GM21381 (cell line): ENCODE data around the gene LRRFIP1.

ENCODE experiments used
- ATAC-seq: cut with Tn5 transposase; IDR thresholded peaks from one replicate; pipeline ENCODE4 v1.9.1; 2021; ENCODE audit warnings: mild to moderate bottlenecking, moderate library complexity; ENCODE audit not compliant: unreplicated experiment

Gene LRRFIP1

DNA sequence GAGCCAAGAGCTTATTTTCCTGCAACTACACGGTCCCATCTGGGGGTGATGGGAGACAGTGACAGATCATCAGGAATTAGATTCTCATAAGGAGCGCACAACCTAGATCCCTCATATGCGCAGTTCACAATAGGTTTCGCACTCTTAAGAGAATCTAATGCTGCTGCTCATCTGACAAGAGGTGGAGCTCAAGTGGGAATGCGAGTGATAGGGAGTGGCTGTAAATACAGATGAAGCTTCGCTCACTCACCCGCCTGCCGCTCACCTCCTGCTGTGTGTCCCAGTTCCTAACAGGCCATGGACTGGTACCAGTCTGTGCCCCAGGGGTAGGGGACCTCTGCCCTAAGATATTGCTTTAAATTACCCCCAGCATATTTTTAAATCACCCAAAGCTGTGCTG is 10.8 kb downstream of the LRRFIP1 start:
- ATAC-seq = no peak

DNA sequence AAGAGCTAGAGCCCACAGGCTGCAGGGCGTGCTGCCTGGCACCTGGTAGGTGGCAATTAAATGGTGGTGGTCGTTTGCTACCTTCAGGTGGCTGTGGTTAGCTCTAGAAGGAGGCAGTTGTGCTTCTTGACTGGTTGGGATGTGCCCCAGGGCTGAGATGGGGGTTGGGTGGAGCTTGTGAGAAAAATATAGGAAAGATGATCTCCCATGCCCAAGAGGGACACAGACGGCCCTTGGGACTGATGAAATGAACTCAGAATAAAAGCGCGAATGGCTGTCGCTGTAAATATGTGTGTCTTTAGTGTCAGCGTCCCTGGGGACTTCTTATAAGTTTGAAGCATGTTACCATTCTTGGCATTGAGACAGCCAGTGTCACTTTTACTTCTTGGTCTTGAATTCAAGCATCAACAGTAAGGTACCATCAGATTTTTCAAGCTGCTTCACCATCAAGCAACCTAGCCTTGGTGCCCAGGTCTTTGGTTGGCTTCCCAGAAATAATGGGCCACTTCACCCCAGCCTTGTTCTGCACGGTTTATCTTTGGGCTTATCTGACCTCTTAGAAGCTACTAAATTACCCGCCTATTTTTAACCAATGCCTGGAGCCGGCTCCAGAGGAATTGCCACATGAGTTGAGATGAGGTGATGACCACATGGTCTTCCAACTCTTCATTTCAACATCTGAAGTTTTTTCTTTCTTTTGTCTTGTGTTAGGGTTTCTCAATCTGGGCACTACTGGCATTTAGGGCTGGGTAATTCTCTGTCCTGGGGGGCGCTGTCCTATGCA is 11.9 kb downstream of the LRRFIP1 start:
- ATAC-seq = no peak

DNA sequence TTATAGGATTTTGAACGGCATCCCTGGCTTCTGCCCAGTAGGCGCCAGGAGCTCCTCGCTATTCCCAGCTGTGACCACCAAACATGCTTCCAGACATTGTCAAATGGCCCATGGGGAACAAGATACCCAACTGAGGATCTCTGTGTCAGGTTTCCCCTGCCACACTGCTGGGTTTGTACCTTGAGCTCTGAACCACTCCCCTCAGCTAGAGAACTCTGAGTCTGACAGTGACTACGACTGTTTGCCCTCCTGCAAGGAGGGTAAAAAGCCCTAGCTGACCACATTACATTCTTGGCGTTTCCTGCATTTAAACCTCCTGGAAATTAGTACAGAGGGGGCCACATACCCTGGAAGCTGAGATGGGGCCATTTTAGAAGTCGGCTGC is 12.4 kb downstream of the LRRFIP1 start:
- no peak for ATAC-seq

DNA sequence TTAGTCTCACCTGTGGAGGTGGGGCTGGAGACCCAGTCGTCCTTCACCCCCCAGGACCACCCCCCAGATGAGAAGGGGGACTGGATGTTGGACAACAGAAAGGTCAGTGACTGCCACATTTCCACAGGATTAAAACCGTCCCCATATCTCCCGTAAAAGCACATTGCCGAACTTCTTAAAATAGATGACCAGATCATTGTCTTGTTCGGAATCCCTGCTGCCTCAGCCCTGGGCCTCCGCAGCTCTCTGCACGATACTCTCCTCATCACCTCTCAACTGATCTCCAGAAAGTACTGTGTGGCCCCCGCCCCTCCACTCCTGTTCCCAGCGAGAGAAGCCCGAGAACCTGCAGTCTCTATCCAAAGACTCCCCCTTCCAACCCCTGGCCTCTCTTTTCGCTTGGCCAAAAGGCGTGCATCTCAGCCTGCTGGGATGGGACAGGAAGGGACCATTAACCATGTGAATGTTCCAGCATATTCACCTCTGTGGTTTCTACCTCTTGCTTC is 13.2 kb downstream of the LRRFIP1 start:
- ATAC-seq = no peak

DNA sequence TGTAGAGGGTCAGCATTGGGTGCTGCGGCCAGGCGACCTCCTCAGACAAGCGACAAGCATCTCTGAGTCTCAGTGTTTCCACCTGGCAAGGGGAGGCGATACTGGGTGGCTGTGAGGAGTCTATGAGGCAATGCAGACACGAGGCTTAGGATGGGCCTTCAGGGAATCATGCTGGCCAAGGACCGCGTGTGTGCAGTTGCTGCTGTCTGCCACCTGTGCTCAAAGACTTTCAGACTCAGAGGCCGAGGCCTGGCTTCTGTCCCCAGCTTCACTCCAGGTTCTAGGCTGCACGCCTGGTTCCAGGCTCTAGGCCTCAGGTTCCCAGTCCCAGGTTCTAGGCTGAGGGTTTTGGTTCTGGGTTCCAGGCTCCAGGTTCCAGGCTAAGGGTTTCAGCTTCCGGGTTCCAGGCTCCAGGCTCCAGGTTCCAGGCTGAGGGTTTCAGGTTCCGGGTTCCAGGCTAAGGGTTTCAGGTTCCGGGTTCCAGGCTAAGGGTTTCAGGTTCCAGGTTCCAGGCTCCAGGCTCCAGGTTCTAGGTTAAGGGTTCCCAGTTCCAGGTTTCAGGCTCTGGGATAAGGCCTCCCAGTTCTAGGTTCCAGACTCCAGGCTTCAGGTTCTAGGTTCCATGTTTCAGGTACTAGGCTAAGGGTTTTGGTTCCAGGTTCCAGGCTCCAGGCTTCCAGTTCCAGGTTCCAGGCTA is 14.8 kb downstream of the LRRFIP1 start:
- ATAC-seq = no peak

DNA sequence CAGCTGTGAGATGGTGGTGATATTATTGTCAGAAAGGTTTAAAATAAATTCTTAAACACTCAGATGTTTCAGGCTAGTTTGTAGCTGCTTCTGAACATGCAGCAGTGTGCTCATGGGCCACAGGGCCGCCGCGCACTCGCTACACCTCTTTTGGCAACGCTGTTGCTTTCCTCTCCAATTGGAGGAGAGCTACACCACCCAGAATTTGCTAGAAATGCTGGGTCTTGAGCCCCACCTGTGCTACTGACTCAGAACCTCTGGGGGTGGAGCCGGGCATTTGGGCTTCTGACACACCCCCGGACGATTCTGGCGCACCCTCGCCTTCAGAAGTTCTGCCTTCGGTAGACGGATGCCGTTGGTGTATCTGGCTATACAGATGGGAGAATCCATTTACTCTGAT is 15.7 kb downstream of the LRRFIP1 start:
- no peak for ATAC-seq

DNA sequence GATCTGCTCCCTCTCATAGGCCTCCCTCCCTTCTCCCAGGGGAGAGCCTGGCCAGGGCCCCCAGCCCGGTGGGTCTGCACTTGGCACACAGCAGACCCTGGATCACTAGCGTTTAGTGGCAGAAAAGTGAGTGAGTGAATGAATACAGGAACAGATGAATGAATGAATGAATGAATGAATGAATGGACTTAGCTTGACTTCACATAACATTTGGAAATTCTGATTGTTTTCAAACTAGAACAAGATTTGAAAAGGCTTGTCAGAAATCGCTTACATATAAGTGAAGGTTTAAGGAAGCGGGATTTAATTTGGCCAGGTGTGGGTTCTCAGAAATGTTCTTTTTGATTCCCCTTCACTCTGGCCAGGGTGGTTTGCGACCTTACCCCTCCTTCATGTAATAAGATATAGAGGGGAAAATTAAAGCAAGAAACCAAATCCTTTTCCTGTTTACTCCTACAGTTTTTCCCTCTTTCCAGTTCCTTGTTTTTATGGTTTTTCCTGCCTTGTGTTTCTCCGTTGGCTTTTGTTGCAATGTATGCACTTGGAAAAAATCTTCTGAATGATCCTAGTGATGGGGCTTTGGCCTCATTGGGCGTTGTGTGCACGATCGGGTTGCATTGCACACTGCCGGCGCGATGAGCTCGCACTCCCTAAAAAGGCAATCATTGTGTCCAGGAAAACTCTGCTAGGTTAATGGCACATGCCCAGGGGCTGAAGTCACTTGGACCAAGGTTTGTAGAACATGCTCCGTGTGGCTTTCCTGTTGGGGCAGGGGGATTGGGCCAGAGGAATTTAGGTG is 16.4 kb downstream of the LRRFIP1 start:
- no peak for ATAC-seq

DNA sequence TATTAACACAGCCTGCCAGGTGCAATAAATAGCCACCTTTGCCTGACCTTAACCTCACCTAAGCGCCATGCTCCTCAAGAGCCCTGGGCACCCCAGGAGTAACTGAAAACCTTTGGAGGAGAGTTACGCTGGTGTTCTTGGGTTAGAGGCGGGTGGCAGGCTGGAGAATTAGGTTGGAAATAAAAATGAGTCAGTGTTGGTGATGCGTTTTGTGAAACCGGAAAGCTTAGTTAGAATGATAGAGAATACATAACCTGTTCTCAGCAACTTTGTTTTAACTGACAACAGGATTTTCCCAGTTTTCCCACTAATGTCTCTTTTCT is 17.0 kb downstream of the LRRFIP1 start:
- ATAC-seq = no peak

DNA sequence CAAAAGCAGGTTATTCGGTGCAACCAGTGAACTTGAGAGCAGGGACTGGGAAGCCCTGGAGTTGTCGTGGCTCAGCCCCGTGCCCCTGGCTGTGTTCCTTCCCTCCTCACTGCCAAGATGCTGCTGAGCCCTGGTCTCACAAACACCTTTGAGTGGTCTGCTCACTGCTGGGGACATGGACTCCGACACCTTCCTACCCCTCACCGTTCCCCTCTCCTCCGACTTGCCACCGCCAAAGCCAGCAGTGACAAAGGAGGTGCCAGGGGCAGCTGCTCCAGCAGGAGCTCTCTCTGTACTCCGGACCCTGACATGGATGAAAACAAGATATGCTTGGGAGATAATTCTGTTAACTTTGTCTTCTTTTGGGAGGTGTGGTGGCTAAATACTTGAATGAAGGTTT is 17.9 kb downstream of the LRRFIP1 start:
- no peak for ATAC-seq

DNA sequence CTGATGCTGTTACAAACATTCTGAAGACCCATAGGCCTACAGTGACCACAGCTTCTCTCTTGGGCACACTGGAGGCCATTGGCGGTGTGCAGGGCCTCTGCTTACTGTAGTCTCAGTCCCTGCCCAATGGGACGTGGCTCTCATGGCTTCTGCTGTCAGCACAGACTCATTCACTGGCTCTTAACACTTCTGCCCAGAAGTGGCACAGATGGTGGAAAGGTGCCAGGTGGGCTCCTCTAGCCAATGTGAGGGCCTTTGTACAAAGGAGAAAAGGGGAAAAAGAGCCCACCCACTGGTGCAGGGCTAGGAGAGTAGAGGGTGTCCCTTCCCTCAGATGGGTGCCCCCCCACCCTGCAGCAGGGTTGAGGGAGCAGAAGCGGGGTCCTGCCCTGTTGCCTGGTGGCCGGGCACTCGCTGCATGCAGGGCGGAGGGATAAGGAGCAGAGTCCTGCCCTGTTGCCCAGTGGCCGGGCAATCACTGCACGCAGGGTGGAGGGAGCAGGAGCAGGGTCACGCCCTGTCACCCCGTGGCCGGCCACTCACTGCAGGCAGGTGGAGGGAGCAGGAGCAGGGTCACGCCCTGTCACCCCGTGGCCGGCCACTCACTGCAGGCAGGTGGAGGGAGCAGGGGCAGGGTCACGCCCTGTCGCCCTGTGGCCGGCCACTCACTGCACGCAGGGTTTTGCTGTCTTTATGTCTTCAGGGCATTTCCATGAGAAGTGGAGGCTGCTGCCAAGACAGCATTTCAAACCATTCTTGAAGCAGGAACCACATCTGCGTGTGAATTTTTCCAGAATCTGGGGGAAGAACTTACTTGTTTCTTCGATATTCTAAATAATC is 20.0 kb downstream of the LRRFIP1 start:
- no peak for ATAC-seq

DNA sequence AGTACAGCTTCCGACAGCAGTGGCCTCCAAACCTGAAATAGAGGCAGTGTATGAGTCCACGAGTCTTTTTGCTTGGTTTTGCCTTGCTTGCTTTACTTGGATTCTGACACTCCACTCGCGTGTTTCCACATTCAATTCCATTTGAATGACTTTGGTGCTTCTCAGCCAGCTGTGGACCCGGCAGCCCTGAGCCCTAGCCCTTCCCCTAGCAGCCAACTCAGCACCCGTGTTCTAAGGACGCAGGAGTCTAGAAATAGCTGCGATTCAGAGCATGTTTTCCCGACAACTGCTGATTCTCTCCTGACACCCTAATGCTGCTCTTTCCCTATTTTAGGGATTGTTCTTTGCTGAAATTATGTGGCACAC is 20.6 kb downstream of the LRRFIP1 start:
- ATAC-seq = no peak

DNA sequence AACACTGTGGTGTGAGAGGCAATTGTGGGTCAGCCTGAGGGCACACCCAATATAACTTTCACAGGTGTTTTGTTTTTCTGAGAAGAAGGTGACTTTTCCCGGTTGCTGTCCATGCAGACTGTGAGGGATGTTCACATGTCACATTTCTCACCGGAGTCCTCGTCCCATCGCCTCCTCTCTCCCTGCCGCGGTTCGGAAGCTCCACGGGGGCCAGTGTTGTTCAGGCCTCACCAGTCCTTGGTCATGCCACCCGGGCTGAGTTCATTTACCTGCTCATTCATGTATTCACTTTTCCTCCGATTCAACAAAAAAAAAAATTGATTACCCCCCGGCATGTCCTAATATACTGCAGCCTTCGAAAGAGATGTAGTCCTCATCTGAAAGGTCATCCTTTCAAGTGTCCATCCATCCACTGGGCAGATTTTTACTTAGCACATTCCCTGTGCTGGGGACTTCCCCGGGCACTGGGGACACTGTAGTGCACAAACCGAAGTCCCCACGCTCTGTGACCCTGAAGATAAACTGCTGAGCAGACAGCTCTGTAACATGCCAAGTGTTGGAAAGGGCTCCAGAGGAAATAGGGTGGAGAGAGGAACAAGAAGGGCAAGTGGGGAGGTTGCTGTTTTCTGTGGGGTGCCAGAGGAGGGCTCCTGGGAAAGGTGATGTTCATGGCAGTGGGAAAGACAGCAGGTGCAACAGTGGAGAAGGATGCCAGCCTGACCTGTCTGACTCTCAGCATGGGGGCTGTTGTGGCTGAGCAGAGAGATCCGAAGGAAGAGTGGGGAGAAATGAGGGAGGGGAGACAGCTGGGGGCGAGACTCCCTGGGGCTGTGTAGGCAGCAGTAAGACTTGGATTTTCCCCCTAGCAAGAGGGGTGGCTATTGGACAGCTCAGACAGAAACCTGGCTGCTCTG is 22.4 kb downstream of the LRRFIP1 start:
- no peak for ATAC-seq

DNA sequence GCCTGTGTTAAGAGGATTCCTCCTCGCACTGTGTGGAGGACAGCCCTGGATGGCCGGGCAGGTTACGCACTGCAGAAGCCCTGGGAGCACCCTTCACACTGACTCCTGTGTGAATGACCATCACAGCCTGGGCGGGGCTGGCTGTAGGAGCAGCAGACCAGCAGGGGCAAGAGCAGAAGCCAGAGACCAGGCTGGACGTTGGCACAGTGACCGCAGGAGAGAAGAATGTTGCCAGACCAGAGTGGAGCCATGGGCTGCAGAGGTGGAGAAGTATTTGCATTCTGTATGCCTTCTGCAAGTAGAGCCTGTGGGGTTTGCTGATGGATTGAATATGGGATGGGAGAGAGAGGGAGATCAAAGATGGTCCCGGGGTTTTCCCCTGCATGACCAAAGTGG is 23.1 kb downstream of the LRRFIP1 start:
- no peak for ATAC-seq

DNA sequence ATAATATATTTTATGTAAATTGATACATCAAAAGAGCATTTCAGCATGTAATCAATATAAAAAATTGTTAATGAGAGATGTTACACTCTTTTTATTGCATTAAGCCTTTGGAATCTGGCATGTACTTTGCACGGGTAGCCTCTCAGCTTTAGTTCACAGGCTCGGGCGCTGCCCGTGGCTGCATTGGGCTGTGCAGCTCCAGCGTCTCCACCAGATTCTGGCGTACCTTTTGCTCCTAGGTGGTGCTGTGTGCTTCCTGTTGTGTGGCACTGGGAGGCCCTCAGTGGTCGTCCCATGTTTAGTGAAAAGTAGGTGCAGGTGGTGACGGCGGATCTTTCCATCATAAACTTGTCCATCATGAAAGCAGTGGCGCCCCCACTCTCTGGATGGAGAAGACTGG is 24.4 kb downstream of the LRRFIP1 start:
- no peak for ATAC-seq

DNA sequence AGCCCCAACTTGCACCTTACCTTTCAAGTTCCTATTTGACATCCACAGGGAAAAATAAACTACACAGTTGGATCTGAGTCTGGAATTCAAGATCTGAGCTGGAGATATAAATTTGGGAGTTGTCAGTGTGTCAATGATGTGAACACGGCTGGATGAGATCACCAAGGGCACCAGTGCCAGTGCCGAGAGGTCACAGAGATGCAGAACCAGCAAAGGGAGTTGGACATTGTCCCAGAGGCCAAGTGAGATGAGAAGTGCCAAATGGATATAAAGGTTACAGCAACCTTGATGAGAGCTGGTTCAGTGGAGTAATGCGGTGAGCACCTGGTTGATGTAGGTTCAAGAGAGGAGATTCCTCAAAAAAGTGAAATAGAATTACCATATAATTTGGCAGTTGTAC is 24.8 kb downstream of the LRRFIP1 start:
- ATAC-seq = no peak

DNA sequence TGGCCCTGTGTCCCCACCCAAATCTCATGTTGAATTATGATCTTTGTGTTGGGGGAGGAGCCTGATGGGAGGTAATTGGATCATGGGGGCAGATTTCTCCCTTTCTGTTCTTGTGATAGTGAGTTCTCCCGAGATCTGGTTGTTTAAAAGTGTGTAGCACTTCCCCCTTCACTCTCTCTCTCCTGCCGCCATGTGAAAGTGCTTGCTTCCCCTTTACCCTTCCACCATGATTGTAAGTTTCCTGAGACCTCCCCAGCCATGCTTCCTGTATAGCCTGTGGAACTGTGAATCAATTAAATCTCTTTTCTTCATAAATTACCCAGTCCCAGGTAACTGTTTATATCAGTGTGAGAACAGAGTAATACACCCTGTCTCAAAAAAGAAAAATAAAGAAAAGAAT is 25.5 kb downstream of the LRRFIP1 start:
- no peak for ATAC-seq

DNA sequence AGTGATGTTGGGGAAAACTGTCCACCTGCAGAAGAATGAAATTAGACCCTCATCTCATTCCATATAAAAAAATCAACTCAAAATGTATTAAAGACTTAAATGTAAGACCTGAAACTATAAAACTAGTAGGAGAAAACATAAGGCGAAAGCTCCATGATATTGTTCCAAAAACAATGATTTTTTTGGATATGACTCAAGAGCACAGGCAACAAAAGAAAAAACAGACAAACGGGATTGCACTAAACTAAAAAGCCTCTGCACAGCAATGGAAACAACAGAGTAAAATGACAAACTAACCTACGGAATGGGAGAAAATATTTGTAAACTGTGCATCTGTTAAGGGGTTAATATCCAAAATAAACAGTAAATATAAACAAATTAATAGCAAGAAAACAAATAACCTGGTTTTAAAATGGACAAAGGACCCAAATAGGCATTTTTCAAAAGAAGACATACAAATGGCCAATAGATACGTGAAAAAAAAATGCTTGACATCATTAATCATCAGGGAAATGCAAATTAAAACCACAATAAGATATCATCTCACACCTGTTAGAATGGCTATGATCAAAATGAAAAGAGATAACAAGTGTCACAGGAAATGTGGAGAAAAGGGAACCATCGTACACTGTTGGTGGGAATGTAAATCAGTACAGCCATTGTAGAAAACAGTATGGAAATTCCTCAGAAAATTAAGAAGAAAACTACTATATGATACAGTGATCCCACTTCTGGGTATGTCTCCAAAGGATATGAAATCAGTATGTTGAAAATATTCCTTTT is 26.6 kb downstream of the LRRFIP1 start:
- ATAC-seq = no peak

DNA sequence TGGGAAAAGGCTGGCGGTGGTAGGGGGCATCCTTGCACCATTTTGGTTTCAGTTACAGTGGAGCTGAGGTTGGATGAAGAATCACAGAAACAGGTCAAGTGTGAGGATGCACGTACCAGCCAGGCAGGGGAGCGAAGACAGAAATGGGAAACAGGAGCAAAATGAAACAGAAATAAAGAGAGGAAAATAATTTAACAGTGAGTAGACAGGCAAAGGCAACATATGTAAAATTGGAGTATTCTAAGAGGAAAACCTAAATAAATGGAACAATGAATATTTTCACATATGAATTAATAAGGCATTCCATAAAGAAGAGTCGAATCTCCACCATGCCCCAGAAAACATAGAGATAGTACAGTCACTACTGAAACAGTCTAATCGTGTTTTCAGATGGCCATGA is 29.7 kb downstream of the LRRFIP1 start:
- ATAC-seq = no peak

DNA sequence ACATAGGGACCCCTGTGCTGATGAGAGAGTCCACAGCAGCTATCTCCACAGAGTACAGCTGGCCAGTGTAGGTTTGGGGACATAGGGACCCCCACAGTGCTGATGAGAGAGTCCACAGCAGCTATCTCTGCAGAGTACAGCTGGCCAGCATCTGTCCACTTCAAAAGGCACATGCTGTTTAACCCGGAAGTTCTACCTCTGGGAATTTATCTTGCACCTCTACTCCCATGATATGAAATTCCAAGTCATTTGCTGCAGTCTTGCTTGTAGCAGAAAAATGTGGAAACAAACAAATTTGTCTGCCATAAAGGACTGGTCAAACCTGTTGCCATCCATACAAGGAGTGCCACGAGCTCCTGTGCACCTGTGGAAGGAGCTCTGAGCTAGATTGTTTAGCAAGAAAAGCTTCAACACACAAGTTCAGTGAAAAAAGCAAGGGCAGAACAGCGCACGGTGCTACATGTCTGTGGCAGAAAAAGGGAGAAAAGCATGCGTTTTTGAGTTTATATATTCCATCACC is 33.1 kb downstream of the LRRFIP1 start:
- ATAC-seq = no peak
